HEK293T (cell line): ENCODE data around the gene USP43.

Experiments
- BHLHE40 ChIP-seq: fragments of 450-650 bp; IDR thresholded peaks from 2 replicates; pipeline ENCODE4 v1.6.1; 2016; ENCODE audit warnings: mild to moderate bottlenecking, moderate library complexity, borderline replicate concordance
- CTBP1 ChIP-seq: fragments of 450-650 bp; IDR thresholded peaks from 2 replicates; pipeline ENCODE4 v1.6.1; 2016; ENCODE audit warnings: borderline replicate concordance
- FOXA1 ChIP-seq: fragments of 450-650 bp; IDR thresholded peaks from 2 replicates; pipeline ENCODE4 v1.6.1; 2016; ENCODE audit warnings: mild to moderate bottlenecking
- FOXM1 ChIP-seq: fragments of 450-650 bp; IDR thresholded peaks from 2 replicates; pipeline ENCODE4 v1.6.1; 2017; ENCODE audit warnings: mild to moderate bottlenecking, borderline replicate concordance
- LEF1 ChIP-seq: fragments of 450-650 bp; IDR thresholded peaks from 2 replicates; pipeline ENCODE4 v1.6.1; 2017; ENCODE audit warnings: mild to moderate bottlenecking, borderline replicate concordance
- NFRKB ChIP-seq: fragments of 450-650 bp; IDR thresholded peaks from 2 replicates; pipeline ENCODE4 v1.6.1; 2016; ENCODE audit warnings: mild to moderate bottlenecking, moderate library complexity
- SP1 ChIP-seq: fragments of 450-650 bp; IDR thresholded peaks from 2 replicates; pipeline ENCODE4 v1.6.1; 2017
- SUZ12 ChIP-seq: fragments of 450-650 bp; IDR thresholded peaks from 2 replicates; pipeline ENCODE4 v1.6.1; 2016; ENCODE audit warnings: mild to moderate bottlenecking
- ZNF384 ChIP-seq: fragments of 450-650 bp; IDR thresholded peaks from 2 replicates; pipeline ENCODE4 v1.6.1; 2016

DNA sequence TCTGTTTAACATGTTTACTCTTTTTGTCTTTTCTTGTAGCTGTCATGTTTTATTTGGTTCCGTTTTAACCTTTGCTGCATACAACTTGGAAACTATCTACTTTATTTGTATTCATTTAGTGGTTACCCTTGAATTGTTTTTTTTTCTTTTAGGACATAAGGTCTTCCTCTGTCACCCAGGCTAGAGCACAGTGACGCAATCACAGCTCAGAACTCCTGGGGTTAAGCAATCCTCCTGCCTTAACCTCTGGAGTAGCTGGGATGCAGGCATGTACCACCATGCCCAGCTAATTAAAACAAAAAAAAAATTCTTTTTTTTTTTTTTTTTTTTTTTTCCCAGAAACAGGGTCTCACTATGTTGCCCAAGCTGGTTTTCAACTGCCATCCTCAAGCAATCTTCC is 29.8 kb upstream of the USP43 start:
- TF ChIP-seq FOXM1 (no peak), SP1 (no peak), BHLHE40 (no peak), FOXA1 (no peak), ZNF384 (no peak), LEF1 (no peak), CTBP1 (no peak), NFRKB (no peak), SUZ12 (no peak)
